Activated naive CD8-positive, alpha-beta T cell (primary cell): Measurements from ENCODE around the gene MSANTD1.

Experiments used
- H3K27ac Mint-ChIP-seq: one replicate; pipeline ENCODE4 v1.8.0; 2021; ENCODE audit warnings: mixed read lengths
- H3K27me3 Mint-ChIP-seq: one replicate; pipeline ENCODE4 v1.8.0; 2021; ENCODE audit warnings: mixed read lengths
- H3K36me3 Mint-ChIP-seq: one replicate; pipeline ENCODE4 v1.8.0; 2021; ENCODE audit warnings: mixed read lengths
- H3K4me1 Mint-ChIP-seq: one replicate; pipeline ENCODE4 v1.8.0; 2021; ENCODE audit warnings: low read depth, mixed read lengths
- H3K4me3 Mint-ChIP-seq: one replicate; pipeline ENCODE4 v1.8.0; 2021; ENCODE audit warnings: mild to moderate bottlenecking, mixed read lengths
- H3K9me3 Mint-ChIP-seq: one replicate; pipeline ENCODE4 v1.8.0; 2021; ENCODE audit warnings: low read depth, mixed read lengths

MSANTD1 gene

GRCh38 chr4:3269991-3270611 is 21.1 kb downstream of the MSANTD1 start:
- H3K4me1 Mint-ChIP-seq, result no peaks in the 10 kb centered on the region
- H3K9me3 Mint-ChIP-seq, result peaks cover 4% of the 10 kb centered on the region
- no peak overlapping the region for H3K27ac Mint-ChIP-seq
- H3K36me3 Mint-ChIP-seq, result peaks cover 2% of the 10 kb centered on the region
- no peaks in the 10 kb centered on the region for H3K27me3 Mint-ChIP-seq
- H3K4me3 Mint-ChIP-seq, result no peak overlapping the region

GRCh38 chr4:3271131-3271530 is 22.2 kb downstream of the MSANTD1 start:
- no peaks in the 10 kb centered on the region for H3K27me3 Mint-ChIP-seq
- no peak overlapping the region for H3K4me3 Mint-ChIP-seq
- H3K27ac Mint-ChIP-seq, result no peak overlapping the region
- H3K4me1 Mint-ChIP-seq, result no peaks in the 10 kb centered on the region
- H3K36me3 Mint-ChIP-seq, result peaks cover 7% of the 10 kb centered on the region
- H3K9me3 Mint-ChIP-seq, result peaks cover 4% of the 10 kb centered on the region

GRCh38 chr4:3276986-3277385 is 28.0 kb downstream of the MSANTD1 start:
- H3K27me3 Mint-ChIP-seq, result peaks cover 2% of the 10 kb centered on the region
- H3K4me3 Mint-ChIP-seq, result no peak overlapping the region
- peaks cover 8% of the 10 kb centered on the region for H3K9me3 Mint-ChIP-seq
- no peak overlapping the region for H3K27ac Mint-ChIP-seq
- no peaks in the 10 kb centered on the region for H3K4me1 Mint-ChIP-seq
- H3K36me3 Mint-ChIP-seq, result peaks cover 11% of the 10 kb centered on the region

- Mint-ChIP-seq H3K36me3 (peaks cover 8% of the 10 kb centered on the region), H3K27ac (no peak overlapping the region), H3K27me3 (peaks cover 2% of the 10 kb centered on the region), H3K9me3 (peaks cover 5% of the 10 kb centered on the region), H3K4me1 (no peaks in the 10 kb centered on the region), H3K4me3 (no peak overlapping the region)
These were observed 31.5 kb downstream of the MSANTD1 start for GRCh38 chr4:3280466-3280865.

GRCh38 chr4:3283483-3283882 is 34.5 kb downstream of the MSANTD1 start:
- H3K27me3 Mint-ChIP-seq, result peaks cover 6% of the 10 kb centered on the region
- H3K4me1 Mint-ChIP-seq, result peaks cover 2% of the 10 kb centered on the region
- peaks cover 4% of the 10 kb centered on the region for H3K36me3 Mint-ChIP-seq
- H3K4me3 Mint-ChIP-seq, result no peak overlapping the region
- peaks cover 5% of the 10 kb centered on the region for H3K9me3 Mint-ChIP-seq
- H3K27ac Mint-ChIP-seq, result no peak overlapping the region

GRCh38 chr4:3283916-3284315 is 35.0 kb downstream of the MSANTD1 start:
- peaks cover 7% of the 10 kb centered on the region for H3K27me3 Mint-ChIP-seq

GRCh38 chr4:3284734-3285557 is 36.0 kb downstream of the MSANTD1 start:
- peaks cover 14% of the 10 kb centered on the region for H3K27me3 Mint-ChIP-seq
- H3K4me1 Mint-ChIP-seq, result peaks cover 2% of the 10 kb centered on the region
- no peak overlapping the region for H3K4me3 Mint-ChIP-seq
- peaks cover 5% of the 10 kb centered on the region for H3K9me3 Mint-ChIP-seq
- H3K27ac Mint-ChIP-seq, result no peak overlapping the region
- peaks cover 4% of the 10 kb centered on the region for H3K36me3 Mint-ChIP-seq

More at GRCh38 chr4:3283916-3284315, 35.0 kb downstream of the MSANTD1 start:
- Mint-ChIP-seq H3K36me3 (peaks cover 4% of the 10 kb centered on the region), H3K4me3 (no peak overlapping the region), H3K27ac (no peak overlapping the region), H3K4me1 (peaks cover 2% of the 10 kb centered on the region), H3K9me3 (peaks cover 5% of the 10 kb centered on the region)

GRCh38 chr4:3285558-3286334 is 36.8 kb downstream of the MSANTD1 start:
- peaks cover 4% of the 10 kb centered on the region for H3K36me3 Mint-ChIP-seq
- peaks cover 5% of the 10 kb centered on the region for H3K9me3 Mint-ChIP-seq
- H3K4me3 Mint-ChIP-seq, result no peak overlapping the region
- peaks cover 17% of the 10 kb centered on the region for H3K27me3 Mint-ChIP-seq
- no peak overlapping the region for H3K27ac Mint-ChIP-seq
- peaks cover 2% of the 10 kb centered on the region for H3K4me1 Mint-ChIP-seq

- Mint-ChIP-seq H3K9me3 (peaks cover 5% of the 10 kb centered on the region), H3K36me3 (peaks cover 4% of the 10 kb centered on the region), H3K27me3 (peaks cover 18% of the 10 kb centered on the region), H3K4me3 (no peak overlapping the region), H3K4me1 (peaks cover 4% of the 10 kb centered on the region), H3K27ac (no peak overlapping the region)
These were observed 37.6 kb downstream of the MSANTD1 start for GRCh38 chr4:3286335-3287175.

GRCh38 chr4:3287271-3287971 is 38.5 kb downstream of the MSANTD1 start:
- Mint-ChIP-seq H3K36me3 (no peaks in the 10 kb centered on the region), H3K9me3 (no peaks in the 10 kb centered on the region), H3K4me3 (no peak overlapping the region), H3K4me1 (peaks cover 8% of the 10 kb centered on the region), H3K27me3 (peaks cover 21% of the 10 kb centered on the region), H3K27ac (no peak overlapping the region)

- peaks cover 8% of the 10 kb centered on the region for H3K4me1 Mint-ChIP-seq
- H3K9me3 Mint-ChIP-seq, result no peaks in the 10 kb centered on the region
- no peak overlapping the region for H3K4me3 Mint-ChIP-seq
- peaks cover 21% of the 10 kb centered on the region for H3K27me3 Mint-ChIP-seq
- H3K36me3 Mint-ChIP-seq, result no peaks in the 10 kb centered on the region
- no peak overlapping the region for H3K27ac Mint-ChIP-seq
These were observed 39.1 kb downstream of the MSANTD1 start for GRCh38 chr4:3287972-3288570.

GRCh38 chr4:3288571-3289094 is 39.7 kb downstream of the MSANTD1 start:
- no peak overlapping the region for H3K27ac Mint-ChIP-seq
- H3K27me3 Mint-ChIP-seq, result peaks cover 21% of the 10 kb centered on the region
- no peaks in the 10 kb centered on the region for H3K36me3 Mint-ChIP-seq
- H3K4me1 Mint-ChIP-seq, result peaks cover 8% of the 10 kb centered on the region
- H3K4me3 Mint-ChIP-seq, result no peak overlapping the region
- H3K9me3 Mint-ChIP-seq, result no peaks in the 10 kb centered on the region

GRCh38 chr4:3290476-3290875 is 41.5 kb downstream of the MSANTD1 start:
- Mint-ChIP-seq H3K27me3 (peaks cover 21% of the 10 kb centered on the region), H3K27ac (no peak overlapping the region), H3K9me3 (no peaks in the 10 kb centered on the region), H3K4me1 (peaks cover 10% of the 10 kb centered on the region), H3K4me3 (no peak overlapping the region), H3K36me3 (no peaks in the 10 kb centered on the region)
